Measurements from ENCODE around the gene TNFAIP2. TPM values are rescaled to one million over a fixed set of nuclear protein-coding genes. Genes with fewer than 3 reads are reported as not detected.

The TNFAIP2 gene
- total and polyA plus RNA-seq, 2 donors (not counting 3 experiments of a cell fraction or from before 2014, with no cell fraction given): 31.6 to 42.7 TPM

- Histone ChIP-seq H3K36me3 (ENCODE audit: control insufficient read depth in 2 of 2, extremely low read depth in 1 of 2, insufficient read depth in 2 of 2, low read length in 2 of 2) (no peaks in the 10 kb centered on the region), H4K20me1 (replicated peaks; ENCODE audit: control insufficient read depth, extremely low read depth, insufficient read depth, low read length) (no peaks in the 10 kb centered on the region), H2AFZ (ENCODE audit: low read depth, low read length) (no peak overlapping the region), H3K9me3 (replicated peaks; ENCODE audit: control insufficient read depth, insufficient read depth, low read length) (no peaks in the 10 kb centered on the region), H3K27ac (ENCODE audit: insufficient read depth, low read depth, low read length) (no peak overlapping the region), H3K4me2 (ENCODE audit: insufficient read depth, low read length) (no peak overlapping the region), H3K4me3 (replicated peaks in 1 of 3; ENCODE audit: insufficient read depth in 1 of 3, low read depth in 1 of 3, low read length in 3 of 3) (no peak overlapping the region), H3K27me3 (ENCODE audit: control insufficient read depth in 2 of 2, insufficient read depth in 2 of 2, low read length in 2 of 2) (peaks cover 17 to 19% of the 10 kb centered on the region in 2 experiments), H3K4me1 (ENCODE audit: control insufficient read depth, extremely low read depth, insufficient read depth, low read length) (no peaks in the 10 kb centered on the region), H3K9me1 (replicated peaks; ENCODE audit: control insufficient read depth, extremely low read depth, insufficient read depth, low read length) (no peaks in the 10 kb centered on the region), H3K79me2 (ENCODE audit: control insufficient read depth, insufficient read depth, low read length) (no peaks in the 10 kb centered on the region), H3K9ac (replicated peaks; ENCODE audit: extremely low read depth, insufficient read depth, low read length) (no peak overlapping the region)
- ChIA-PET CTCF (interaction anchor here (1.0 to 1.6 kb wide), 4 partner anchors 23 to 118 kb away, joined by 4 to 8 read pairs (median 4); no protein-coding TSS in a partner anchor), POLR2A (no interaction called here)
- TF ChIP-seq POLR2A (IDR thresholded peaks at IDR 0.05; ENCODE audit: low read depth, low read length) (no peak), EZH2 (IDR thresholded peaks at IDR 0.05; ENCODE audit: borderline replicate concordance, low read depth, low read length, severe bottlenecking) (no peak), POLR2AphosphoS5 (IDR thresholded peaks at IDR 0.05; ENCODE audit: insufficient read depth, low read depth, low read length) (no peak), JUN (IDR thresholded peaks at IDR 0.05; ENCODE audit: borderline replicate concordance, insufficient read depth, insufficient read length, low read depth) (no peak), MAX (IDR thresholded peaks at IDR 0.05; ENCODE audit: insufficient read depth, insufficient read length) (no peak), MYC (IDR thresholded peaks at IDR 0.05; ENCODE audit: low read depth, low read length) (no peak), FOS (IDR thresholded peaks at IDR 0.05; ENCODE audit: borderline replicate concordance, insufficient read depth, low read length) (no peak), GATA2 (IDR thresholded peaks at IDR 0.05; ENCODE audit: insufficient read depth, insufficient read length, low read depth, low read length) (no peak), CTCF (IDR thresholded peaks at IDR 0.05; ENCODE audit: extremely low read depth in 1 of 2, insufficient read depth in 1 of 2, low read depth in 1 of 2, low read length in 2 of 2) (no peak)
- intact Hi-C loops (cut with micrococcal nuclease): no loop called here
- DNase-seq (ENCODE audit: low read depth, low spot score): no peak
- no TSS peak for BruUV-seq (replicated peaks)
- FAIRE-seq: no peak
- dilution Hi-C loops (cut with MboI; ENCODE audit: extremely low pct_ligation_motif_present, low sequenced_read_pairs): no loop called here
Observed at GRCh38 chr14:103163199-103163598, 39.9 kb downstream of the TNFAIP2 start.
